IMR-90 (cell line): Measurements from ENCODE around the gene LRRTM4. TPM values are rescaled to one million over a fixed set of nuclear protein-coding genes. Genes with fewer than 3 reads are reported as not detected.

ENCODE experiments used
- ATAC-seq: fragments of 200-7000 bp; cut with Tn5 transposase; 2 replicates; pipeline ENCODE4 v1.9.1; 2020; ENCODE audit warnings: low read depth, mild to moderate bottlenecking, moderate library complexity
- BruUV-seq: library from RNA; stranded (reverse); fragments of 400-500 nt; replicated peaks from 2 replicates; lab custom pipeline; 2021; lab: Mats Ljungman, UMichigan
- CTCF ChIA-PET: fragments of 300-600 bp; formaldehyde crosslinking; extraction: SDS; loops from one replicate; lab custom pipeline; 2021; ENCODE audit warnings: antibody characterized with exemption; lab: Yijun Ruan, JAX
- POLR2A ChIA-PET: fragments of 300-600 bp; sonication (Branson Sonifier 250); formaldehyde crosslinking; loops from one replicate; lab custom pipeline; 2022; ENCODE audit warnings: antibody characterized with exemption; ENCODE audit not compliant: unreplicated experiment; lab: Charles Lee
- DNase-seq: peaks from one replicate; pipeline ENCODE4 v3.0.0; 2013
- H2AFZ ChIP-seq: replicated peaks from 2 replicates; pipeline ENCODE3; 2013; ENCODE audit warnings: low read length, mild to moderate bottlenecking; ENCODE audit not compliant: poor library complexity
- H2AK5ac ChIP-seq: 2 replicates; pipeline ENCODE4 v1.6.1; 2013; ENCODE audit warnings: low read depth, low read length, inconsistent platforms
- H2AK9ac ChIP-seq: replicated peaks from 2 replicates; pipeline ENCODE3; 2013; ENCODE audit warnings: mild to moderate bottlenecking, low read depth, low read length, moderate library complexity; ENCODE audit not compliant: poor library complexity
- H2BK120ac ChIP-seq: 2 replicates; pipeline ENCODE4 v1.6.1; 2013; ENCODE audit warnings: low read depth, low read length, inconsistent platforms
- H2BK15ac ChIP-seq: 3 replicates; pipeline ENCODE4 v1.6.1; 2013; ENCODE audit warnings: low read depth, low read length, inconsistent platforms
- H2BK20ac ChIP-seq: 2 replicates; pipeline ENCODE4 v1.6.1; 2013; ENCODE audit warnings: low read depth, mild to moderate bottlenecking, inconsistent platforms, low read length, moderate library complexity
- H2BK5ac ChIP-seq: 2 replicates; pipeline ENCODE4 v1.6.1; 2013; ENCODE audit warnings: mild to moderate bottlenecking, low read depth, low read length, inconsistent platforms; ENCODE audit not compliant: poor library complexity, severe bottlenecking
- H3K14ac ChIP-seq: replicated peaks from 2 replicates; pipeline ENCODE4 v1.6.1; 2013; ENCODE audit warnings: low read depth, low read length, inconsistent platforms
- H3K18ac ChIP-seq: 2 replicates; pipeline ENCODE4 v1.6.1; 2013; ENCODE audit warnings: low read depth, low read length, control low read depth
- H3K23ac ChIP-seq: 2 replicates; pipeline ENCODE4 v1.6.1; 2013; ENCODE audit warnings: low read depth, low read length, inconsistent platforms
- H3K27ac ChIP-seq: 2 replicates; pipeline ENCODE4 v1.5.1; 2013; ENCODE audit warnings: mild to moderate bottlenecking, control low read depth, low read length; ENCODE audit not compliant: insufficient read depth
- H3K27me3 ChIP-seq: 2 replicates; pipeline ENCODE4 v1.6.1; 2013; ENCODE audit warnings: low read length; ENCODE audit not compliant: control insufficient read depth, insufficient read depth
- H3K36me3 ChIP-seq: 2 replicates; pipeline ENCODE4 v1.6.1; 2013; ENCODE audit warnings: low read length, mixed read lengths; ENCODE audit not compliant: control insufficient read depth, insufficient read depth
- H3K4ac ChIP-seq: 2 replicates; pipeline ENCODE4 v1.6.1; 2013; ENCODE audit warnings: low read depth, low read length, inconsistent platforms
- H3K4me1 ChIP-seq: 2 replicates; pipeline ENCODE4 v1.6.1; 2013; ENCODE audit warnings: low read length, mixed read lengths; ENCODE audit not compliant: control insufficient read depth, insufficient read depth
- H3K4me2 ChIP-seq: 2 replicates; pipeline ENCODE4 v1.6.1; 2013; ENCODE audit warnings: low read depth, mild to moderate bottlenecking, control low read depth, low read length, moderate library complexity
- H3K4me3 ChIP-seq: 2 replicates; pipeline ENCODE4 v1.5.1; 2013; ENCODE audit warnings: low read depth, mild to moderate bottlenecking, control low read depth, low read length, moderate library complexity; ENCODE audit not compliant: insufficient read depth
- H3K56ac ChIP-seq: 2 replicates; pipeline ENCODE4 v1.6.1; 2013; ENCODE audit warnings: low read length, inconsistent platforms; ENCODE audit not compliant: insufficient read depth; ENCODE audit errors: extremely low read depth
- H3K79me1 ChIP-seq, 2 experiments: 2 replicates each; pipeline ENCODE4 v1.6.1; 2013; ENCODE audit warnings: low read length in 2 of 2, inconsistent platforms in 1 of 2, low read depth in 1 of 2
- H3K9ac ChIP-seq: 2 replicates; pipeline ENCODE4 v1.6.1; 2013; ENCODE audit warnings: low read depth, low read length, control low read depth
- H3K9me1 ChIP-seq: 2 replicates; pipeline ENCODE4 v1.6.1; 2013; ENCODE audit warnings: low read length, inconsistent platforms; ENCODE audit not compliant: insufficient read depth
- H3K9me3 ChIP-seq: 2 replicates; pipeline ENCODE4 v1.6.1; 2013; ENCODE audit warnings: low read length; ENCODE audit not compliant: control insufficient read depth, insufficient read depth
- H4K20me1 ChIP-seq: 2 replicates; pipeline ENCODE4 v1.6.1; 2013; ENCODE audit warnings: low read length, inconsistent platforms; ENCODE audit not compliant: insufficient read depth
- H4K5ac ChIP-seq: 2 replicates; pipeline ENCODE4 v1.6.1; 2013; ENCODE audit warnings: mild to moderate bottlenecking, low read depth, low read length, control low read depth
- H4K8ac ChIP-seq, 2 experiments: 2 replicates each; pipeline ENCODE4 v1.6.1; 2013; ENCODE audit warnings: low read depth in 2 of 2, low read length in 2 of 2, control low read depth in 1 of 2, inconsistent platforms in 1 of 2
- H4K91ac ChIP-seq: 2 replicates; pipeline ENCODE4 v1.6.1; 2013; ENCODE audit warnings: low read depth, low read length, inconsistent platforms; ENCODE audit not compliant: insufficient read depth
- BHLHE40 ChIP-seq: fragments of 150-350 bp; IDR thresholded peaks from 2 replicates; pipeline ENCODE4 v1.6.1; 2016; ENCODE audit warnings: mild to moderate bottlenecking, low read depth, low read length
- CHD1 ChIP-seq: IDR thresholded peaks from 2 replicates; pipeline ENCODE4 v1.6.1; 2012; ENCODE audit warnings: low read depth, low read length, improper control_type of control experiment
- NFE2L2 ChIP-seq: fragments of 150-350 bp; IDR thresholded peaks from 2 replicates; pipeline ENCODE4 v1.6.1; 2016; ENCODE audit warnings: low read depth, mild to moderate bottlenecking, low read length
- RAD21 ChIP-seq: IDR thresholded peaks from 2 replicates; pipeline ENCODE4 v1.6.1; 2012; ENCODE audit warnings: low read length, improper control_type of control experiment
- SMC3 ChIP-seq: fragments of 150-350 bp; IDR thresholded peaks from 2 replicates; pipeline ENCODE4 v1.6.1; 2016; ENCODE audit warnings: low read depth, mild to moderate bottlenecking, antibody characterized with exemption, low read length, moderate library complexity
- WGBS, 2 experiments: methylation state at CpG; one replicate each; pipeline versions ENCODE4 v1.1.5 to v1.1.7; 2013; ENCODE audit warnings: missing lambda C conversion rate in 2 of 2; ENCODE audit not compliant: insufficient read length in 1 of 2; ENCODE audit errors: extremely low coverage in 2 of 2; 5-methylcytosine and 5-hydroxymethylcytosine counted together
- dilution Hi-C: fragments of 300-500 bp; cut with HindIII; formaldehyde crosslinking; loops from one replicate; pipeline ENCODE4 v1.14.3; 2018; ENCODE audit warnings: low sequenced_read_pairs; ENCODE audit not compliant: unreplicated experiment
- in situ Hi-C: fragments of 300-500 bp; cut with MboI; formaldehyde crosslinking; loops from 3 replicates; pipeline ENCODE4 v1.14.3; 2019; ENCODE audit warnings: low sequenced_read_pairs, inconsistent platforms, mixed read lengths
- intact Hi-C: fragments of 100-400 bp; cut with micrococcal nuclease; formaldehyde crosslinking; loops from 2 replicates; pipeline ENCODE4 v1.10.0; 2022
- polyA plus RNA-seq, 3 experiments: library from polyadenylated mRNA; depleted of rRNA; stranded (reverse); fragments of >200 nt; gene quantifications; 2 replicates each; pipeline ENCODE4 v1.2.3, GENCODE V29; 2012; ENCODE audit warnings: low replicate concordance in 1 of 3
- total RNA-seq: library from RNA; depleted of rRNA; stranded (reverse); fragments of >200 nt; gene quantifications from 2 replicates; pipeline ENCODE4 v1.2.3, GENCODE V29; 2012
- TF ChIP-seq, protein P1 (sequence below): fragments of 150-350 bp; IDR thresholded peaks from 2 replicates; pipeline ENCODE4 v1.6.1; 2017; ENCODE audit warnings: mild to moderate bottlenecking, antibody characterized with exemption, low read length, low read depth

Gene LRRTM4
- total and polyA plus RNA-seq, 2 of the 4 experiments (the other 2 are of a cell fraction) = not detected

DNA sequence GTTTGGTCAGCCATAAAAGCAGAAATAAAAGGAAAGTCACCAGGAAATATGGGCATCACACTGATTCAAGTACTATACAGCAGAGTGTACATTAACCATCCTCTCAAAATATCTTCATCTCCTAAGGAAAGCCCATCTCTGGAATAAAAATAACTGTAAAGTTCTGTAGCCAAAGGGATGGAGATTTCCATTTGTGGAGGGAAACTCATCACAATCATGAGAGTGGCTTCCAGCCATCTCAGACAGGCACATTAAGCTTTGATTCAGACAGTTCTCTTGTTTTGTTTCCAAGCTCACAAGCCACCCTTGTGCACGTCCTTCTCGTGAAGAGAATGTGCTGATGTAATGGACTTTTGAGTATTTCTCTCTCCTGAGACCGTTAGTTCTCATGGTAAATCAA is 695.5 kb downstream of the LRRTM4 start:
- H2AFZ ChIP-seq = no peak overlapping the region
- WGBS, 2 experiments = 20% methylated on average over 3 of the region's 3 CpGs; no CpG with 5 or more reads in 1 of the 2 experiments
- H3K9ac ChIP-seq = no peak overlapping the region
- POLR2A ChIA-PET = no interaction called here
- H2BK120ac ChIP-seq = no peak overlapping the region
- BruUV-seq = no TSS peak
- H2BK15ac ChIP-seq = no peak overlapping the region
- H3K18ac ChIP-seq = no peak overlapping the region
- no peak for TF ChIP-seq NFE2L2
- no peak for TF ChIP-seq CHD1
- TF ChIP-seq, protein P1, sequence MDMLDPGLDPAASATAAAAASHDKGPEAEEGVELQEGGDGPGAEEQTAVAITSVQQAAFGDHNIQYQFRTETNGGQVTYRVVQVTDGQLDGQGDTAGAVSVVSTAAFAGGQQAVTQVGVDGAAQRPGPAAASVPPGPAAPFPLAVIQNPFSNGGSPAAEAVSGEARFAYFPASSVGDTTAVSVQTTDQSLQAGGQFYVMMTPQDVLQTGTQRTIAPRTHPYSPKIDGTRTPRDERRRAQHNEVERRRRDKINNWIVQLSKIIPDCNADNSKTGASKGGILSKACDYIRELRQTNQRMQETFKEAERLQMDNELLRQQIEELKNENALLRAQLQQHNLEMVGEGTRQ = no peak
- TF ChIP-seq SMC3 = no peak
- TF ChIP-seq BHLHE40 = no peak
- TF ChIP-seq RAD21 = no peak
- intact Hi-C loops = no loop called here
- H3K9me1 ChIP-seq = no peaks in the 10 kb centered on the region
- H3K56ac ChIP-seq = no peak overlapping the region
- H3K9me3 ChIP-seq = no peaks in the 10 kb centered on the region
- CTCF ChIA-PET = interaction anchor here (1.2 kb wide), 1 partner anchor 13 kb away, joined by 3 read pairs; no protein-coding TSS in a partner anchor
- no peaks in the 10 kb centered on the region for H4K20me1 ChIP-seq
- no peak overlapping the region for H2AK9ac ChIP-seq
- in situ Hi-C loops = no loop called here
- H2BK20ac ChIP-seq = no peak overlapping the region
- no peak overlapping the region for H4K5ac ChIP-seq
- H3K23ac ChIP-seq = no peak overlapping the region
- H3K4me2 ChIP-seq = no peak overlapping the region
- no peak overlapping the region for H2AK5ac ChIP-seq
- H3K36me3 ChIP-seq = no peaks in the 10 kb centered on the region
- no peak for DNase-seq
- H3K79me1 ChIP-seq = no peaks in the 10 kb centered on the region
- no peak overlapping the region for H3K4me3 ChIP-seq
- H4K8ac ChIP-seq = no peak overlapping the region
- no peak overlapping the region for H4K91ac ChIP-seq
- no peak for ATAC-seq
- H3K4me1 ChIP-seq = no peaks in the 10 kb centered on the region
- no peaks in the 10 kb centered on the region for H3K27me3 ChIP-seq
- H3K14ac ChIP-seq = no peak overlapping the region
- H3K4ac ChIP-seq = no peak overlapping the region
- H2BK5ac ChIP-seq = no peak overlapping the region
- H3K27ac ChIP-seq = no peak overlapping the region
- dilution Hi-C loops = no loop called here
